Loucy (cell line): ENCODE results near the gene PTH1R.

Source experiments
- H2AFZ ChIP-seq: fragments of 200-600 bp; sonication (generic); 2 replicates; pipeline ENCODE4 v1.6.0; 2016; ENCODE audit warnings: antibody characterized with exemption, mild to moderate bottlenecking, low read length, moderate library complexity
- H3F3A ChIP-seq: fragments of 200-600 bp; 2 replicates; pipeline ENCODE4 v1.6.0; 2016; ENCODE audit warnings: antibody characterized with exemption, low read depth, mild to moderate bottlenecking
- H3K27me3 ChIP-seq: fragments of 200-600 bp; sonication (generic); 2 replicates; pipeline ENCODE4 v1.6.1; 2014; ENCODE audit warnings: low read length, mild to moderate bottlenecking; ENCODE audit not compliant: insufficient read depth, poor library complexity, severe bottlenecking
- H3K36me3 ChIP-seq: fragments of 200-600 bp; sonication (generic); 2 replicates; pipeline ENCODE4 v1.6.1; 2016; ENCODE audit warnings: low read length; ENCODE audit not compliant: insufficient read depth
- H3K4me1 ChIP-seq: fragments of 200-600 bp; sonication (generic); 2 replicates; pipeline ENCODE4 v1.5.1; 2014; ENCODE audit warnings: low read length, mild to moderate bottlenecking; ENCODE audit not compliant: insufficient read depth, poor library complexity, severe bottlenecking
- H3K4me2 ChIP-seq: fragments of 200-600 bp; sonication (generic); 2 replicates; pipeline ENCODE4 v1.6.0; 2014; ENCODE audit warnings: antibody characterized with exemption, low read length, low read depth, mild to moderate bottlenecking; ENCODE audit not compliant: poor library complexity, severe bottlenecking
- H3K4me3 ChIP-seq: fragments of 200-600 bp; sonication (generic); 2 replicates; pipeline ENCODE4 v1.5.1; 2014; ENCODE audit warnings: low read length, mild to moderate bottlenecking, mixed read lengths; ENCODE audit not compliant: poor library complexity, severe bottlenecking
- H3K79me2 ChIP-seq: fragments of 200-600 bp; sonication (generic); 2 replicates; pipeline ENCODE4 v1.6.1; 2014; ENCODE audit warnings: low read length; ENCODE audit not compliant: insufficient read depth
- H3K9ac ChIP-seq: fragments of 200-600 bp; sonication (generic); 2 replicates; pipeline ENCODE4 v1.6.0; 2014; ENCODE audit warnings: mild to moderate bottlenecking, low read depth, low read length, moderate library complexity; ENCODE audit not compliant: poor library complexity, severe bottlenecking
- H3K9me2 ChIP-seq: fragments of 200-600 bp; sonication (generic); replicated peaks from 2 replicates; pipeline ENCODE4 v1.6.1; 2016; ENCODE audit warnings: low read depth, low read length, mixed read lengths
- H3K9me3 ChIP-seq: fragments of 200-600 bp; sonication (generic); 2 replicates; pipeline ENCODE4 v1.6.1; 2014; ENCODE audit warnings: mild to moderate bottlenecking, antibody characterized with exemption, low read length, low read depth; ENCODE audit not compliant: insufficient read depth
- H4K20me1 ChIP-seq: fragments of 200-600 bp; sonication (generic); 2 replicates; pipeline ENCODE4 v1.6.0; 2014; ENCODE audit warnings: antibody characterized with exemption, low read length, mild to moderate bottlenecking; ENCODE audit not compliant: insufficient read depth, poor library complexity, severe bottlenecking
- EZH2phosphoT487 ChIP-seq: fragments of 200-600 bp; IDR thresholded peaks from 2 replicates; pipeline ENCODE4 v1.6.1; 2018; ENCODE audit warnings: antibody characterized with exemption, mild to moderate bottlenecking, moderate library complexity, borderline replicate concordance
- TF ChIP-seq, protein P1 (sequence below): fragments of 200-600 bp; sonication (generic); conservative IDR thresholded peaks from 2 replicates; pipeline ENCODE4 v1.5.1; 2014; ENCODE audit warnings: mild to moderate bottlenecking, antibody characterized with exemption, low read length

PTH1R gene

DNA sequence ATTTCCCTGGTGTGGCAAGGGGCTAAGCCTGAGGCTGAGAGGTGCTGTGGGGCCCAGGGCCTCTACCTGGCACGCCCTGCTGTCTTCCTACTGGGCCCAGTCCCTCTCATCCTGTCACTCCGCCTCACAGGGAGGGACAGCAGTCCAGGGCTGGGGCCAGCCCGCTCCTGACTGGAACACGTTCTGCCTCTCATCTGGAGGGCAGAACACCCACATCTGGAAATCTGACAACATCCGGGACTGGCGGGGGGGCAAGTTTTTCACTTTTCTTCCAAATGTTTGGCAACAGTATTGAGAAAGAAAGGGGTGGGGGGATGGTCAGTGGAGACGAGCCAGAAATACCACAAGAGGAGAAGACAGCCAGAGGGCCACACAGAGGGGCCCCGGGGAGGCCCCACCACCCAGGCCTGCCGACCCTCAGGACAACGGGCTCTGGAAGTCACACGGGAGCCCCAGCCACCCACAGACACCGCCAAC lies 12.5 kb upstream of the PTH1R start:
- H2AFZ ChIP-seq: no peak overlapping the region
- H3K4me3 ChIP-seq: no peak overlapping the region
- no peaks in the 10 kb centered on the region for H3F3A ChIP-seq
- no peaks in the 10 kb centered on the region for H4K20me1 ChIP-seq
- H3K9me2 ChIP-seq: no peaks in the 10 kb centered on the region
- TF ChIP-seq, protein P1, sequence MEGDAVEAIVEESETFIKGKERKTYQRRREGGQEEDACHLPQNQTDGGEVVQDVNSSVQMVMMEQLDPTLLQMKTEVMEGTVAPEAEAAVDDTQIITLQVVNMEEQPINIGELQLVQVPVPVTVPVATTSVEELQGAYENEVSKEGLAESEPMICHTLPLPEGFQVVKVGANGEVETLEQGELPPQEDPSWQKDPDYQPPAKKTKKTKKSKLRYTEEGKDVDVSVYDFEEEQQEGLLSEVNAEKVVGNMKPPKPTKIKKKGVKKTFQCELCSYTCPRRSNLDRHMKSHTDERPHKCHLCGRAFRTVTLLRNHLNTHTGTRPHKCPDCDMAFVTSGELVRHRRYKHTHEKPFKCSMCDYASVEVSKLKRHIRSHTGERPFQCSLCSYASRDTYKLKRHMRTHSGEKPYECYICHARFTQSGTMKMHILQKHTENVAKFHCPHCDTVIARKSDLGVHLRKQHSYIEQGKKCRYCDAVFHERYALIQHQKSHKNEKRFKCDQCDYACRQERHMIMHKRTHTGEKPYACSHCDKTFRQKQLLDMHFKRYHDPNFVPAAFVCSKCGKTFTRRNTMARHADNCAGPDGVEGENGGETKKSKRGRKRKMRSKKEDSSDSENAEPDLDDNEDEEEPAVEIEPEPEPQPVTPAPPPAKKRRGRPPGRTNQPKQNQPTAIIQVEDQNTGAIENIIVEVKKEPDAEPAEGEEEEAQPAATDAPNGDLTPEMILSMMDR: no peak
- no peak for TF ChIP-seq EZH2phosphoT487
- no peak overlapping the region for H3K9ac ChIP-seq
- H3K9me3 ChIP-seq: no peaks in the 10 kb centered on the region
- no peaks in the 10 kb centered on the region for H3K4me1 ChIP-seq
- no peaks in the 10 kb centered on the region for H3K27me3 ChIP-seq
- no peak overlapping the region for H3K4me2 ChIP-seq
- H3K36me3 ChIP-seq: no peaks in the 10 kb centered on the region
- H3K79me2 ChIP-seq: no peaks in the 10 kb centered on the region

DNA sequence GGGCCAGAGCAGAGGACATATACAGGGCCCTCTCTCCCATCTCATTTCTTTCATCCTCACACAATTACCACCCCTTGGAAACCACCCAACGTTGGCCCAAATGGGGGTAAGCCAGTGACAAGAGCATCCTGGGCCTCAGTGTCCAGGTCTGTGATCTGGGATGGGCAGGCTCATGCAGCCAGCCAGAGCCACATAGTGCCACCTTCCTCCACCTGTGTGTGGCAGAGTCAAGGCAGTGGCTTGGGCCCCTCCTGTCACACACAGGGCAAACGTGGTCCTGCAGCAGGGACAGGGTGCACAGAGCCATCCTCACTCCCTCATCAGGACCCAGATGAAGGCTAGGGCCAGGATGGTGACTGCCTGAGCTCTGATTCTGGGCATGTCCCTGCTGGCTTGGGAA lies 12.0 kb upstream of the PTH1R start:
- Histone ChIP-seq H2AFZ (no peak overlapping the region), H3K4me2 (no peak overlapping the region), H3K4me1 (no peaks in the 10 kb centered on the region), H3K9me2 (no peaks in the 10 kb centered on the region), H3K9ac (no peak overlapping the region), H3K79me2 (no peaks in the 10 kb centered on the region), H3K9me3 (no peaks in the 10 kb centered on the region), H3F3A (no peaks in the 10 kb centered on the region), H3K27me3 (no peaks in the 10 kb centered on the region), H4K20me1 (no peaks in the 10 kb centered on the region), H3K36me3 (no peaks in the 10 kb centered on the region), H3K4me3 (no peak overlapping the region)
- TF ChIP-seq, protein P1: no peak
- no peak for TF ChIP-seq EZH2phosphoT487

DNA sequence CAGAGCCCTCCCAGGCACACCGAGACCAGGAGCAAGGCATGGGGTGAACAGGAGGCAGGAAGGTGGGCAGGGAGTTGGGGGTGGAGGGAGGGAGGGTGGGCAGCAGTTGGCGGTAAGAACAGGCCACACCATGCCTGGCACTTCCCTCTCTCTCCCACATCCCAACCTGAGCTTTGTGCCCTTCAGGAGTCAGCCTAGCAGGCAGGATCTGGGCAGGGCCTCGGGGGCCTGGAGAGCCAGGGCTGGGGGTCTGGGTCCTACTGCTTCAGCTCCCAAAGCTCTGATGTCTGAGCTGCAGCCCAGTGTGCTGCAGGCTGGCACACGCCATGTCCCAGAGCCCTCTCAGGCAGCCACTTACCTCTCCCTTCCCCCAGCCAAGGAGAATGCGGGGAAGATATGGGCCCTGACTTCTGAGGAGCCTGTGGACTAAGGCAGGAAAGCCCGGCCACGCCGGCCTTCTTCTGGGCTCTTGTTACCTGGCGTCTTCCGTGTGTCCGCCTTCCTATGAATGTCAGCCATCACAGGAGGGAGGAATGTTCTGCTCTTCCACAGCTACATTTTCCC lies 11.4 kb upstream of the PTH1R start:
- H3K4me1 ChIP-seq: no peaks in the 10 kb centered on the region

More for the DNA sequence above, 11.4 kb upstream of the PTH1R start:
- H3K79me2 ChIP-seq: no peaks in the 10 kb centered on the region
- H3K9me3 ChIP-seq: no peaks in the 10 kb centered on the region
- H4K20me1 ChIP-seq: no peaks in the 10 kb centered on the region
- H3K9ac ChIP-seq: no peak overlapping the region
- no peak overlapping the region for H2AFZ ChIP-seq
- H3K4me2 ChIP-seq: no peak overlapping the region
- TF ChIP-seq, protein P1: no peak
- TF ChIP-seq EZH2phosphoT487: no peak
- no peaks in the 10 kb centered on the region for H3K27me3 ChIP-seq
- no peak overlapping the region for H3K4me3 ChIP-seq
- no peaks in the 10 kb centered on the region for H3F3A ChIP-seq
- no peaks in the 10 kb centered on the region for H3K9me2 ChIP-seq
- no peaks in the 10 kb centered on the region for H3K36me3 ChIP-seq
